HepG2 (cell line): ENCODE data around the gene ARHGEF40. TPM values are rescaled to one million over a fixed set of nuclear protein-coding genes. Genes with fewer than 3 reads are reported as not detected.

ENCODE experiments used
- AKNA ChIP-seq: sonication (generic); formaldehyde crosslinking; IDR thresholded peaks from 2 replicates; pipeline ENCODE4 v1.4.0; 2020; ENCODE audit warnings: missing genetic modification reagents, borderline replicate concordance
- ATM ChIP-seq: fragments of 450-650 bp; IDR thresholded peaks from 2 replicates; pipeline ENCODE4 v1.7.1; 2017; ENCODE audit warnings: mild to moderate bottlenecking, borderline replicate concordance
- CC2D1A ChIP-seq: sonication (generic); formaldehyde crosslinking; IDR thresholded peaks from 2 replicates; pipeline ENCODE4 v1.8.1; 2023; ENCODE audit warnings: mild to moderate bottlenecking, missing genetic modification reagents
- HCFC1 ChIP-seq: fragments of 150-350 bp; IDR thresholded peaks from 2 replicates; pipeline ENCODE4 v1.6.1; 2014; ENCODE audit warnings: low read depth, low read length
- NFYC ChIP-seq: IDR thresholded peaks from 2 replicates; pipeline ENCODE4 v1.6.1; 2016; ENCODE audit warnings: missing genetic modification reagents, missing compliant biosample characterization
- RFX1 ChIP-seq: fragments of 450-650 bp; IDR thresholded peaks from 2 replicates; pipeline ENCODE4 v1.6.1; 2017
- SAFB2 ChIP-seq: sonication (generic); formaldehyde crosslinking; IDR thresholded peaks from 2 replicates; pipeline ENCODE4 v1.5.1; 2020; ENCODE audit warnings: missing genetic modification reagents, low read depth, mild to moderate bottlenecking, borderline replicate concordance
- SRY ChIP-seq: sonication (generic); formaldehyde crosslinking; IDR thresholded peaks from 2 replicates; pipeline ENCODE4 v1.8.0; 2022; ENCODE audit warnings: mild to moderate bottlenecking, missing genetic modification reagents
- TRAFD1 ChIP-seq: sonication (generic); formaldehyde crosslinking; IDR thresholded peaks from 2 replicates; pipeline ENCODE4 v1.5.1; 2020; ENCODE audit warnings: missing genetic modification reagents, mild to moderate bottlenecking, borderline replicate concordance
- TRIM24 ChIP-seq: sonication (generic); formaldehyde crosslinking; IDR thresholded peaks from 2 replicates; pipeline ENCODE4 v1.8.0; 2022; ENCODE audit warnings: mild to moderate bottlenecking, missing genetic modification reagents
- XBP1 ChIP-seq: sonication (generic); formaldehyde crosslinking; IDR thresholded peaks from 2 replicates; pipeline ENCODE4 v1.5.0; 2020; ENCODE audit warnings: missing genetic modification reagents
- ZNF543 ChIP-seq: sonication (generic); formaldehyde crosslinking; IDR thresholded peaks from 2 replicates; pipeline ENCODE4 v1.4.0; 2020; ENCODE audit warnings: mild to moderate bottlenecking, missing genetic modification reagents
- ZNF646 ChIP-seq: sonication (generic); formaldehyde crosslinking; IDR thresholded peaks from 2 replicates; pipeline ENCODE4 v1.9.0; 2021; ENCODE audit warnings: mild to moderate bottlenecking, missing genetic modification reagents
- polyA plus RNA-seq, 8 experiments: library from polyadenylated mRNA; depleted of rRNA in 3 of 8; stranded (reverse) in 7 of 8; unstranded in 1 of 8; fragments of >200 nt; fragmentation: Illumina TruSeq in 4 of 8; extraction: Trizol in 4 of 8; gene quantifications; 2 replicates each; pipeline versions ENCODE4 v1.2.1 to v1.2.3, GENCODE V29; 2011 to 2016; ENCODE audit warnings: low read depth in 4 of 8, missing spikeins in 1 of 8, mixed read lengths in 1 of 8; ENCODE audit not compliant: insufficient read depth in 1 of 8
- total RNA-seq, 5 experiments: library from RNA; depleted of rRNA; stranded (reverse); fragments of >200 nt; fragmentation: Illumina TruSeq; extraction: Trizol; gene quantifications; 2 replicates each; pipeline ENCODE4 v1.2.3, GENCODE V29; 2016; ENCODE audit warnings: low read depth in 1 of 5
- TF ChIP-seq, protein P1 (sequence below): sonication (generic); formaldehyde crosslinking; IDR thresholded peaks from 2 replicates; pipeline ENCODE4 v1.4.0; 2020; ENCODE audit warnings: missing genetic modification reagents

ARHGEF40 gene
- total and polyA plus RNA-seq, 2 of the 13 experiments (the other 11 are each of a cell fraction or from before 2014, with no cell fraction given): 28.1 to 78.1 TPM

DNA sequence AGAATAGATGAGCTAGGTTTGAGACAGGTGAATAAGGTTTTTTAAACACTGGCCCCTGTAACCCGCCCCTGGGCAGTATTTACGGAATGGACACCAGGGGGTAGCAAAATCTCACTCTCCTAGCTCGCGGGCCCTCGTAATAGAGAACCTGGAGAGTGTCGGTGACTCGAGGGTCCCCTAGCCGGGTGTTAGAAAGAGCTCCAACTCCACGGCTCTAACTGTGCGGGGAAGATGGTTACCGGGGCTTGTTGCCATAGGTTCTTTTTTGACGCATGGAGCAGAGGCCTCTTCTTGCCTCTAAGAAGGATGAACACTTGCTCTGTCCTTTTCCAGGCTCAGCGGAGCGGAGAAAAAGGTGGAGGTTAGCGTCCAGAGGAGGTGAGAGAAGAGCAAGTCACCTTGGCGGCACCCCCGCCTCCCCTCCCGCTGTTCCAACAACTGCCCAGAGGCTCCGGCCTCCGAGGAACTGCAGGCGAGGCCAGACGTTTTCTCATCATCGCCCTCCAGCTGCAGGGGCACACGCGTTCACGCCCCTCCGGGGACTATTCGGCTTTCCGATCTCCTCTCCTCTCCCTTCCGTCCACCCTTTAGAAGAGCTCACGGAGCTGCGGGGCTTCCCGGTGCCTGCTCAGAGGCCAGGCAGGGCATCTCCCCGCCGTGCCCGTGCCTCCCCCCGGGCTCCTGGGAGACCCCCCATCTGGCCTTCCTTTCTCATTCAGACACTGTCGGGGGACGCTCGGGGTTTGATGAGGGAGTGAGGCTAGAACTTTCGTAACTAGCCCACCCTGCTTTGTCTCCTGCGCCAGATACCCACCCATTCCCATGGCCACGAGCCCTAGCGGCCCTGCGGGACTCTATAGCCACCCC is 1.4 kb upstream of the ARHGEF40 start (continued):
- no peak for TF ChIP-seq ZNF646 (CRISPR knock-in tag)
- TF ChIP-seq RFX1: no peak
- TF ChIP-seq AKNA (CRISPR knock-in tag): no peak
- TF ChIP-seq, protein P1, sequence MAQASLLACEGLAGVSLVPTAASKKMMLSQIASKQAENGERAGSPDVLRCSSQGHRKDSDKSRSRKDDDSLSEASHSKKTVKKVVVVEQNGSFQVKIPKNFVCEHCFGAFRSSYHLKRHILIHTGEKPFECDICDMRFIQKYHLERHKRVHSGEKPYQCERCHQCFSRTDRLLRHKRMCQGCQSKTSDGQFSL (CRISPR knock-in tag): no peak
- no peak for TF ChIP-seq NFYC (CRISPR knock-in tag)
- no peak for TF ChIP-seq TRAFD1
- TF ChIP-seq CC2D1A (CRISPR knock-in tag): no peak
- TF ChIP-seq ZNF543 (CRISPR knock-in tag): no peak; the same call in 1 of the 2 replicates
- TF ChIP-seq SRY (CRISPR knock-in tag): no peak
- no peak for TF ChIP-seq HCFC1
- no peak for TF ChIP-seq ATM
- no peak; the same call in 1 of the 2 replicates for TF ChIP-seq SAFB2
- TF ChIP-seq TRIM24 (CRISPR knock-in tag): no peak
- no peak for TF ChIP-seq XBP1 (CRISPR knock-in tag)
